A549 treated with Hydrocortisone at 1 μM for 4 hours (cell line): Measurements from ENCODE around the gene CAMK1D. TPM values are rescaled to one million over a fixed set of nuclear protein-coding genes. Genes with fewer than 3 reads are reported as not detected.

Source experiments
- total RNA-seq: library from RNA; stranded (reverse); fragments of 200-300 nt; extraction: Qiagen RNA extraction; gene quantifications from 5 replicates; pipeline ENCODE4 v1.2.3, GENCODE V29; 2022

CAMK1D gene
- 6.3 to 8.1 TPM (median 7.7 TPM) in 5 replicates for total RNA-seq

GRCh38 chr10:12348870-12349628 lies at the start of gene CAMK1D:
CAMK1D (plus strand) TSS chr10:12349547.

Other genes starting within 250 kb of the CAMK1D start
- 10.1 to 13.3 TPM (median 11.8 TPM) in 5 replicates for gene SEC61A2, start 219.9 kb upstream of the CAMK1D start, total RNA-seq
- 126 to 157 TPM (median 136 TPM) in 5 replicates for gene NUDT5, start 153.7 kb upstream of the CAMK1D start, total RNA-seq
- gene CDC123, start 153.4 kb upstream of the CAMK1D start, total RNA-seq: 125 to 187 TPM (median 127 TPM) in 5 replicates